ENCODE data around the gene ARL10. TPM values are rescaled to one million over a fixed set of nuclear protein-coding genes. Genes with fewer than 3 reads are reported as not detected.
A peak's percentile ranks its signal among the peaks of the same experiment; 100 is the strongest.

Gene ARL10
- total RNA-seq, 4 donors from 2014 or later: 1.4 to 4.7 (median 2.4) TPM

- in situ Hi-C loops (cut with MboI; ENCODE audit: low sequenced_read_pairs in 4 of 4): loop anchor here in 1 of 4 donors (25.0 kb wide), 1 partner anchor 124 kb away; the partner anchor contains the start of genes CDHR2 and RNF44
- ATAC-seq: no peak
- intact Hi-C loops (cut with DNase I; ENCODE audit: low total_unique reads): loop anchor here (10.0 kb wide), 1 partner anchor 161 kb away; no protein-coding TSS in a partner anchor
- Histone ChIP-seq H3K4me3 (peak overlapping the region in 1 of 4 donors; percentile 76), H3K27ac (peak overlapping the region; percentile 88 to 99 (median 98)), H3K4me1 (peaks cover 41 to 46% of the 10 kb centered on the region in 2 donors), H3K9me3 (no peaks in the 10 kb centered on the region), H3K27me3 (no peaks in the 10 kb centered on the region), H3K36me3 (peaks cover 0 to 18% of the 10 kb centered on the region in 2 donors)
- peak in 1 of 2 donors; percentile 28 for DNase-seq
- TF ChIP-seq CTCF (IDR thresholded peaks at IDR 0.05 in 4 of 5, conservative IDR thresholded peaks at IDR 0.05 in 1 of 5) (no peak), POLR2A (IDR thresholded peaks at IDR 0.05) (no peak)
Observed at GRCh38 chr5:176413709-176414191, 48.5 kb downstream of the ARL10 start.

GRCh38 chr5:176414704-176415103, 49.4 kb downstream of the ARL10 start:
- Histone ChIP-seq H3K27ac (peak overlapping the region; percentile 88 to 99 (median 98)), H3K27me3 (no peaks in the 10 kb centered on the region), H3K4me1 (peaks cover 41 to 46% of the 10 kb centered on the region in 2 donors), H3K9me3 (no peaks in the 10 kb centered on the region), H3K4me3 (peak overlapping the region; percentile 76 to 97 (median 92)), H3K36me3 (peaks cover 0 to 10% of the 10 kb centered on the region in 2 donors)
- TF ChIP-seq CTCF (IDR thresholded peaks at IDR 0.05 in 4 of 5, conservative IDR thresholded peaks at IDR 0.05 in 1 of 5) (no peak), POLR2A (IDR thresholded peaks at IDR 0.05) (no peak)
- DNase-seq (no peak), ATAC-seq (no peak)
- in situ Hi-C loops (cut with MboI; ENCODE audit: low sequenced_read_pairs in 4 of 4) (loop anchor here in 1 of 4 donors (25.0 kb wide), 1 partner anchor 123 kb away; the partner anchor contains the start of genes CDHR2 and RNF44), intact Hi-C loops (cut with DNase I; ENCODE audit: low total_unique reads) (loop anchor here (10.0 kb wide), 1 partner anchor 160 kb away; no protein-coding TSS in a partner anchor)

GRCh38 chr5:176415240-176415951, 50.1 kb downstream of the ARL10 start:
- Histone ChIP-seq H3K27ac (peak overlapping the region; percentile 88 to 99 (median 98)), H3K4me1 (peaks cover 41 to 46% of the 10 kb centered on the region in 2 donors), H3K36me3 (peaks cover 0 to 3% of the 10 kb centered on the region in 2 donors), H3K27me3 (no peaks in the 10 kb centered on the region), H3K9me3 (no peaks in the 10 kb centered on the region), H3K4me3 (peak overlapping the region; percentile 76 to 97 (median 92))
- in situ Hi-C loops (cut with MboI; ENCODE audit: low sequenced_read_pairs in 4 of 4): loop anchor here in 1 of 4 donors (25.0 kb wide), 1 partner anchor 122 kb away; the partner anchor contains the start of genes CDHR2 and RNF44
- ATAC-seq: no peak
- DNase-seq: peak in 1 of 2 donors; percentile 57
- TF ChIP-seq POLR2A (IDR thresholded peaks at IDR 0.05) (no peak), CTCF (IDR thresholded peaks at IDR 0.05 in 4 of 5, conservative IDR thresholded peaks at IDR 0.05 in 1 of 5) (no peak)
- intact Hi-C loops (cut with DNase I; ENCODE audit: low total_unique reads): loop anchor here (10.0 kb wide), 1 partner anchor 159 kb away; no protein-coding TSS in a partner anchor

- intact Hi-C loops (cut with DNase I; ENCODE audit: low total_unique reads): loop anchor here (1.0 to 10.0 kb wide), 6 partner anchors 27 to 231 kb away; partner anchors contain the start of genes FAF2, KIAA1191, RNF44 and TSPAN17
- Histone ChIP-seq H3K27ac (peak within 1 kb of the TSS; percentile 88 to 99 (median 98)), H3K9me3 (no peaks in the 10 kb centered on the region), H3K36me3 (no peaks in the 10 kb centered on the region), H3K4me1 (peaks cover 39 to 41% of the 10 kb centered on the region in 2 donors), H3K27me3 (no peaks in the 10 kb centered on the region), H3K4me3 (peak within 1 kb of the TSS; percentile 76 to 97 (median 92))
- ATAC-seq (peak; percentile 83 to 88), DNase-seq (peak; percentile 83 to 89)
- in situ Hi-C loops (cut with MboI; ENCODE audit: low sequenced_read_pairs in 4 of 4): loop anchor here in 1 of 4 donors (25.0 kb wide), 1 partner anchor 121 kb away; the partner anchor contains the start of genes CDHR2 and RNF44
- TF ChIP-seq CTCF (IDR thresholded peaks at IDR 0.05 in 4 of 5, conservative IDR thresholded peaks at IDR 0.05 in 1 of 5) (peak; percentile 53 to 93 (median 91)), POLR2A (IDR thresholded peaks at IDR 0.05) (peak; percentile 95 to 96)
Observed at GRCh38 chr5:176415952-176416924, 51.0 kb downstream of the ARL10 start, which contains the start of gene CLTB. Gene CLTB (minus strand): TSS chr5:176416539. CDS start chr5:176416363, 176 bp downstream.

Measured in gastrocnemius medialis (tissue), 4 donors.